Embryonic facial prominence (tissue), 1 donor: Measurements from ENCODE around the gene PNKP.

Experiments used
- DNase-seq: peaks from one replicate; pipeline ENCODE4 v3.0.0-alpha.2; 2016; ENCODE audit errors: extremely low spot score

The PNKP gene

DNA sequence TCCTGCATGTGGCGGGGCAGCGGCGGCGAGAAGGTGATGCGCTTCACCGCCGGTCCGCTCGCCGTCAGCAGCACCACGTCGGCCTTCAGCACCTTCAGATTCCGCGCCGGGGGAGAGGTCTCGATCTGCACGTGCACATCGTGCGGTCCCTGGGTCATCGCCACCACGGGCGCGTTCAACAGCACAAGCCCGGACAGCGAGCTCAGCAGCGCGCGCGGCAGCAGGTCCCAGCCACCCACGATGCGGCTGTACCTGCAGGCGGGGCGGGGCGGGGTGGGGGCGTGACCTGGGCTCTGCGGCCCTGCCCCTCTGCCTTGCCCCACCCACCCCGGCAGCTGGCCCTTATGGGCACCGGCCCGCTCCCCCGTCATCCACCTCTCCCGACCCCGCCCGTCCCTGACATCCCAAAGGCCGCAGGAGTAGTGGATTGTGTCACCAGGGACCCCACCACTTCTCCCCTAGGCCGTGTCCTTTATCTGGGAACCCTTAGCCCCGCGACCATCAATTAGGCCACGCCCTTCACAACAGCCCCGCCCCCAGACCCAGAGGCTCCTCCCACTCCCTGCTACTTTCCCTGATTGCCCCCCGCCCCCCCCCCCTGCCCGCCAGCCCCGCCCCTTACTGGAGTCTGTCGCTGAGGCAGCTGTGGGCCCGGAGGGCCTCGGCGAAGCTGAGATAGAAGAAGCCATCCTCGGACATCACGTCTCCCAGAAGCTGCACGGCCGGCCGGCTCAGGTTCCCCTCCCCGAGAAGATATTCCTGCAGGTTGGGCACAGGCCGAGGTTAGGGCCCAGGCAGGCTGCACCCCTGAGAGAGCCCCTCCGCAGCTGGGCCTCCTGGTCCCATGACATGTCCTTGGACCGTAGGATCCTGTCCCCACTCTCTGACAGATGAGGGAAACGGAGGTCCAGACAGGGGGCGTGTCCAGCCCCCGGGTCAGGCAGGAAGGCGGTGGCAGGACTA lies 23.3 kb upstream of the PNKP start:
- DNase-seq, result no peak

DNA sequence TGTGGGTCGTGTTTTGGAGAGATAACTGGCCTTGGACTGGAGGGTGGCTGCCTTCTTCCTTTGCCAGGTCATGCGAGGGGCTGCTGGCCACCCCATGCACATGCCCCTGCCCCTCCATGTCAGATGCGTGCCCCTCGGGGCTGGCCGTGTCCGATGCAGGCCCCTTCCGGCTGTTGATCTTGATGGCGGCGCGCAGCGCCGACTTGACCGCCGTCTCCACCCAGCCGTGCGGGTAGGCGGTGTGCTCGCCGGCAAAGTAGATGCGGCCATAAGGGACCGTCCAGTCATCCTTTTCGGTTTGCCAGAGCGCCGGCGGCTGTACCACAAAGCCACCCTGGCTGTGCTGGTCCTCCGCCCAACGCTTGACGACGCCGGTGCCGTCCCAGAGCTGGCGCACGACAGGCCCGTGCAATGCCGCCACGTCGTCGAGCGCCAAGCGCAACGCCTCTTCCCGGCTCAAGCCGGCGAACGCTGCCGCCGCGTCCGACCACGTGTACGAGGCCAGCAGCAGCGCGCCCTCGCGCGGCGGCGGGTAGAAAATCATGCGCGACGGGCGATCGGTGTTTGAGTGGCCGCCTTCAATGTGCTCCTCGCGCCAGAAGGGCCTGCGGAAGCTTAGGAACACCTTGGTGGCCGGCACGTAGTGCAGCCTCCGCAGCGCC lies 22.4 kb upstream of the PNKP start:
- no peak for DNase-seq

DNA sequence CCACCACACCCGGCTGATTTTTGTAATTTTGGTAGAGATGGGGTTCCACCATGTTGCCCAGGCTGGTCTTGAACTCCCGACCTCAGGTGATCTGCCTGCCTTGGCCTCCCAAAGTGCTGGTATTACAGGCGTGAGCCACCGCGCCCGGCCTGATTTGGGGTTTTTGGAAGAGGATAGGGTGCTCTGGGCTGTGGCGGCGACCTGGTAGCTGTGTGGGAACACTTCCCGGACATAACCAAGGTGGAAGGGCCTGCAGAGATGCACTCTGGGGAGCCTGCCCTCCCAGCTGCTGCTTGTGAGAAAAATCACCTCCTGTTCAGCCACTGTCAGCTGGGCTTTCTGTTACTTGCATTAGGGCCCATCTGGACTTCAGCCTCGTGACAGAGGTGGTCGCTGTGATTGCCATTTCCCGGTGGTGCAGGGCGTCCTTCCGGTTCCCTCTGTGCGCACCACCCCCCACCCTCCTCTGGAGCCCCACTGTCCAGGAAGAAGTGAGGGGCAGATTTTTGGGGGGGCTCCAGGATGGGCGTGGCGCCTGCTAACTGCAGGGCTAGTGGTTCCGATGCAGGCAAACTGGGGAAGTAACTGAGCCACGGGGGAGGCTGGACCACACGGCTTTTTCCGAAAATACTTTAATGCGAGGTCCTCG lies 21.8 kb upstream of the PNKP start:
- DNase-seq, result no peak

DNA sequence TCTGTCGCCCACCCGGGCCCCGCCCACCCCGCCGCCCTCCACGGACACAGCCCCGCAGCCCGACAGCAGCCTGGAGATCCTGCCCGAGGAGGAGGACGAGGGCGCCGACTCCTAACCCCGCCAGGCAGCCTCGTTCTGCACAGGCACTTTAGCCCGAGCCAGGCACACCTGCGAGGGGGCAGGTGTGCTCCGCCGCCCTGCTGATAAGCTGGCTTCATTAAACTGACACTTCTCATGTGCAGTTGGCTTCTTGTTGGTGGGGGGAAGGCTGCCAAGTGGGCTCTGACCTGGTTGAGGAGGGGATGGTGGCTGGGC lies 21.1 kb upstream of the PNKP start:
- no peak for DNase-seq

DNA sequence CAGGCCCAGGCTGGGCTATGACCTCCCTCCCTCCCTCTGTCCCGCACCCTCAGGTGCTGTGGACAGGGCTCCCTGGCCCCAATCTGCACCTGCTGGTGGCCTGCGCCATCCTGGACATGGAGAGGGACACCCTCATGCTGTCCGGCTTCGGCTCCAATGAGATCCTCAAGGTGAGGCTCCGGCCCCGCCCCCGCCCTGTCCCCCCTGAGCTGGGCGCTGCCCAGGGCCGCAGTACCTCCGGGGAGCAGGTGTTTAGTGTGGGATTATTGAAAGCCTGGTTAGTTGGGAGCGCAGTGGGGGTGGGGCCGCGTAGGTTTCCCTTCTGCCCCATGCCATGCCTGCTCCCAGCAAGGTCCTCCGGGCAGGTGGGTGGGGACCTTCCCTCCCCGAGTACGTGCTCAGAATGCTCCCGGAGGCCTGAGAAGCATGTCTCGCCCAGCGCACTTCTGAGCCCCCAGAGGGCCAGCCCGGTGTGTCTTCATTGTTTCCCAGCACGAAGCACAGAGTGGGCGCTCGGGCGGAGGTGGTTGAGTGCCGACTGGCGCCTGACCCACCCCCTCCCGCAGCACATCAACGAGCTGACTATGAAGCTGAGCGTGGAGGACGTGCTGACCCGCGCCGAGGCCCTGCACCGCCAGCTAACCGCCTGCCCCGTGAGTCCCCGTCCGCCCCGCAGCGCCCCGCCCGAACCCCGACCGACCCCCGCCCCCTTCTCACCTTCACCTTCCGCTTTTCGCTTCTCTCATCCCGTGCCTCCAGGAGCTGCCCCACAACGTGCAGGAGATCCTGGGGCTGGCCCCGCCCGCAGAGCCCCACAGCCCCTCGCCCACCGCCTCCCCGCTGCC lies 20.5 kb upstream of the PNKP start:
- DNase-seq, result no peak

DNA sequence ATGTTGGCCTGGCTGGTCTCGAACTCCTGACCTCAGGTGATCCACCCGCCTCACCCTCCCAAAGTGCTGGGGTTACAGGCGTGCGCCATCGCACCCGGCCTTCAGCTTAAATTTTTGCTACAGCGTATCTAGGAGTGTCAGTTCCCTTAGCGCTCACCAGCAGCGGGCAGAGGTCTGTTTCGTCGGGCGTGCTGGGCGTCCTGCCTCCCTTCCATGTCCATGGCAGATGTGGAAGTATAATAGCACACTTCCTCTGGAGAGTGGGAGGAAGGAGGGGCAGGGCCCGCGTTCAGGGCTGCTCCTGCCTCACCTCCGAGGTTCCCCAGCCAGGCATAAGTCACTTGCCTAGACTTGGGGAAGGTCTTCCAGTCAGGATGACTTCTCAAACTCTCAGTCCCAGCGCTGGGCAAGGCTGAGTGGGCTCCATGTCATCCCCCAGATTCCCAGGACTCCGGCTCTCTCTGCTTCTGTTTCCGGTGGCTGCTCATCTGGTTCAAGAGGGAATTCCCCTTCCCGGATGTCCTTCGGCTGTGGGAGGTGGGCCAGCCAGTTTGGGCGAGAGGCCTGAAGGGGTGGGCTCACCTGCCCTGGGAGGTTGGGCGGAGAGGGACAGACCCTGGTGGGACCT lies 19.8 kb upstream of the PNKP start:
- no peak for DNase-seq

DNA sequence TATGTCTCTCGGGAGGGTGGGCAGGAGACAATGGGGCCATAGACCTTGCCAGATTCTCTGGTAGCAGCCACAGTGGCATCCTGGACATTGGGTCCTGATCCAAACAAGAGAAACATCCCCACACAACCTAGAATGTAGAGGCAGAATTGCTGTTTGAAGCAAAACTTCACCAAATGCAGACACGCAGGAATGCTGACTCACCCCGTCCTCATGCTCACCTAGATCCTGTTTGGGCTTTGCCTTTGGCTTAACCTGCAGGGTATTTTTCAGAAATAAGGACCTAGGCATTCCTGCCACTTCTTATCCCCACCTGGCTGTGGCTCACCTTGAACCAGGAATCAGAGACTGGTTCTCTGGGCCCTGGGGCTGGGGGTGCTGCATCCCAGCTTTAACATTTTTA lies 17.4 kb upstream of the PNKP start:
- no peak for DNase-seq

DNA sequence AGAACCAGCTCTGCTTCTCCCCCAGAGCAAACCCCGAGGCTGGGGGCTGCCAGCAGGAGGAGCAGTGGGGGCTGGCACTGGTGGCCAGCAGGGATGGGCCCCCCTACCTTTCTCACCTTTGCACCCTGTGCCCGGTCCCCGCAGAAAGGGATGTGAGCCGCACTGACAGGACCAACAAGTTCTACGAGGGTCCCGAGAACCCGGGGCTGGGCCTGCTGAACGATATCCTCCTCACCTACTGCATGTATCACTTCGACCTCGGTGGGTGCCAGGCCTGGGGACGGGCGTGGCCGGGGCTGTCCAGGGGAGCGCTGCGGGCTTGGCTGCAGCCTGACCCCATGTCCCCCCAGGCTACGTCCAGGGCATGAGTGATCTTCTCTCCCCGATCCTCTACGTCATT lies 16.7 kb upstream of the PNKP start:
- no peak for DNase-seq

DNA sequence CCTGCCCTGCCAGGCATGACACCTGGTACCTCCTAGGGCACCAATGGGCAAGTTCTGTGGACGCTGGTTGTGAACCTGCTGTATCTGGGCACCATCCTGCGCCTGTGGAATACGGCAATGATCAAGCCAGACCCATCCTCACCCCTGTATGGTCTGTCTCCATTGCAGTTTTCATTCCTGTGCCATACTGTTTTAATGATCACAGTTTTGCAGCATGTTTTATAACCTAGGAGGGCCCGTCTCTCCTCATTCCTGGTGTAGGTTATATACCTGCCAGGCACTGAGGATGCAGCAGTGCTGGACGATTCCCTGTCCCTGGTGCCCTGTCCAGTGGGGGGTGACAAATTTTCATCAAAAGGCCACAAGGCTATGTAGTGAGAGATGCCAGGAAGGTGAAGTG lies 15.7 kb upstream of the PNKP start:
- no peak for DNase-seq

DNA sequence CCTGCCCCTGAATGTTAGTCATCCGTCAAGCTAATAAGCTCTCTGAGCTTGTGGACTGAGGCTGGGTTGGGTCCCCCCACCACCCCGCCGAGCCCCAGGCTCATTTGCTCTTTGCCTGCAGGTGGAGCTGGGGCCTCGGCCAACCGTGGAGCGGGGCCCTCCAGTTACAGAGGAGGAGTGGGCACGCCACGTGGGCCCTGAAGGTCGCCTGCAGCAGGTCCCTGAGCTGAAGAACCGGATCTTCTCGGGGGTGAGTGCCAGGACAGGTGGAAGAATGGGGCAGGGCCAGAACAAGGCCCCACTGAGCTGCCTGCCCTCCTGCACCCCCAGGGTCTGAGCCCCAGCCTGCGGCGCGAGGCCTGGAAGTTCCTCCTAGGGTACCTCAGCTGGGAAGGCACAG lies 15.3 kb upstream of the PNKP start:
- no peak for DNase-seq

DNA sequence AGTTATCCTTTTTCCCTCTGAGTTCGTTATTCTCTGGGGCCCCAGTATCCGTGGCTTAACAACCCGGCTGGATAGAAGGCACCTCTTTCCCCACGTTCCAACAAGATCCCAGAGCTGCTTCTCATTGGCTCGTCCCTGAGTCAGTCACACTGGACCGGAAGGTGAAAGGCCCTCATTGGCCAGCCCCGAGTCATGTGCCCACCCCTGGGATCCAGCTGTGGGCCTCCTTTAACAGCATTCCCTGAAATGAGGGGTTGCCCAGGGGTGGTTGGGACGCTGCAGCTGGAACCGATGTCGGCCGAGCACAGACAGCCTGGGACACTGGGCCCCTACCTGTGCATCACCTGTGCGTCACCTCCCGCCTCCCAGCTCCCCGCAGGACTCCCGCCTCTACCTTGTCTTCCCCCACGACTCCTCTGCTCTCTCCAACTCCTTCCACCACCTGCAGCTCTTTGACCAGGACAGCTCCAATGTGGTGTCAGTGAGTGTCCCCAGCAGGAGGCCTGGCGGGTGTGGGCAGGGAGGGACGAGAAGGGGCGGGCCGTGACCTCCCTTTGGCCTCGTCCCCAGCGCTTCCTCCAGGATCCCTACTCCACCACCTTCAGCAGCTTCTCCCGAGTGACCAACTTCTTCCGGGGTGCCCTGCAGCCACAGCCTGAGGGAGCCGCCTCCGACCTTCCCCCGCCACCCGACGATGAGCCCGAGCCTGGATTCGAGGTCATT lies 14.5 kb upstream of the PNKP start:
- no peak for DNase-seq

DNA sequence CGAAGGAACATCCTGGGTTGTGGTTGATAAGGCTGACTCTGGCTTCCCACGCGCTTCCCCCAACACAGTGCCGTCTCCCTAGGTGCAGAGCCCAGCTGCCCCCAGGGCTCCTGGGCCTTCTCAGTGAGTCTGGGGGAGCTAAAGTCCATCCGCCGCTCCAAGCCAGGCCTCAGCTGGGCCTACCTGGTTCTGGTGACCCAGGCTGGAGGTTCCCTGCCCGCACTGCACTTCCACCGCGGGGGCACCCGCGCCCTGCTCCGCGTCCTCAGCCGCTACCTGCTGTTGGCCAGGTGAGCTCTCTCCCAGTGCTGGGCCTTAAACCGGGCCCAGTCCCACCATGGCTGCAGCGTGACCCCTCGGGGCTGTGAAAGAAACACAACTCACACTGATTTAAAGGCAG lies 13.8 kb upstream of the PNKP start:
- no peak for DNase-seq

DNA sequence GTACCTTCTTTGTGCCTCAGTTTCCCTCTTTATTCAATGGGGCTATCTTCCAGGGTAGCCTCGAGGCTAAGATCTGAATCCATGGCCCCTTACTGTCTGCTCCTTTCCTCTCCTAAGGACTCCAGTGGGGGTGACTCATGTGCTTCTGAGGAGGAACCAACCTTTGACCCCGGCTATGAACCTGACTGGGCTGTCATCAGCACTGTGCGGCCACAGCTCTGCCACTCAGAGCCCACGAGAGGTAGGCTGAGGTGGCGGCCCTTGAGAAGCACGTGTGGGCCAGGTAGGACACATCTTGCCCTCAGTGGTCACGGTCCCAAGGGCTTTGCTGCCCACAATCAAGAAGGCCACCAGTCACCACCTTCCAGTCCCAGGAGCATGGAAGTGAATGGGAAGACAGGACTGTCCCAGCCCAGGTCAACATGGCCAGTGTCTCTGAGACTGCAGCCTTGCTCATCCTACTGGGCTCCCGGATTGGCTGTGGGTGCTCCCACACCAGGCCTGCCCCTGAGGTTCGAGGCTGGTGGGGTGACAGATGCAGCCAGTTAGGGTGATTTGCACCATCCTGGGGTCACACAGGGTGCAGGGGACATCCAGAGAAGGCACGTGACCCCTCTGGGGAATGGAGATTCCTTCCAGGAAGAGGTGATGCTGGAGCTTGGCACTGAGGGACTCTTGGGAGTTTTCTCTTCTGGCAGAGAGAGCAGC lies 12.9 kb upstream of the PNKP start:
- no peak for DNase-seq

DNA sequence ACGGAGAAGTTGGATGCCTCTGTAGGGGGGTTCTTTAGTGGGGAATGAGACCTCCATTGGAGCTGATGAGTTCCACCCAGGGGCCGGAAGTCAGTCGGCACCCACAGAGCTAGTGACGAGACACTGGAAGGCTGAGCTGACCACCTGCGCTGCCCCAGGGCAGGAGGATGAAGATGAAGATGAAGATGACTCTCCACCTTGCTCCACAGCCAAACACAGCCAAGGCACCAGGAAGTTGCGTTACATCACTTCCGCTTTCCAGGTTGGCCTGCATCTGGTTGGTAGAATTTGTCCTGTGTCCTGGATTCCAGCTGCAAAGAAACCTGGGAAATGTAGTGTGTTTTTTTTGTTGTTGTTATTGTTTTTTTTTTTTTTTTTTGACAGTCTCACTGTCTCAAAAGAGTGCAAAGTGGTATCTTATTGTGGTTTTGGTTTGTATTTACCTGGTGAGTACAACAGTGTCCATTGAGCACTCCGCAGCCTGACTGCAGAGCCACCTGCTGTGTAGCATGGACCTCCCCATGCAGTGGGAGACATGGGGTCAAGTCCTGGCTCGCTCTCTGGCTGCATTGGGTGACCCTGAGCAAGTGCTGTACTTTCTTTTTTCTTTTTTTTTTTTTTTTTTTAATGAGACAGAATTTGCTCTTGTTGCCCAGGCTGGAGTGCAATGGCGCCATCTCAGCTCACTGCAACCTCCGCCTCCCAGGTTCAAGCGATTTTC lies 12.0 kb upstream of the PNKP start:
- no peak for DNase-seq

DNA sequence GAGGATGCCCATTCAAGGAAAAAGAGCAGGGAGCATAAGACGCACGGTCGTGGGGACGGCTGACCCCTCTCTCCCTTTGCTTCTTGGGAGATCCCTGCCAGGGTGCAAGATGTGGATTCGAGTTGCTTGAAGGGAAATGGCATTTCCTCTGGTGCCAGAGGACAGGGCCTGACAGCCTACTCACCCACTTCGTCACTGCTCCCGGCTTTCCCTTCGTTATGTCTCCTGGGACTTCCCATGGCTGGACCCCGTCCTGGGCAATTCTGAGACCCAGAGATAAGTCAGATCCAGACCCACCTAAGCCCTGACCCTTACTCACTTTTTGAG lies 11.3 kb upstream of the PNKP start:
- no peak for DNase-seq

DNA sequence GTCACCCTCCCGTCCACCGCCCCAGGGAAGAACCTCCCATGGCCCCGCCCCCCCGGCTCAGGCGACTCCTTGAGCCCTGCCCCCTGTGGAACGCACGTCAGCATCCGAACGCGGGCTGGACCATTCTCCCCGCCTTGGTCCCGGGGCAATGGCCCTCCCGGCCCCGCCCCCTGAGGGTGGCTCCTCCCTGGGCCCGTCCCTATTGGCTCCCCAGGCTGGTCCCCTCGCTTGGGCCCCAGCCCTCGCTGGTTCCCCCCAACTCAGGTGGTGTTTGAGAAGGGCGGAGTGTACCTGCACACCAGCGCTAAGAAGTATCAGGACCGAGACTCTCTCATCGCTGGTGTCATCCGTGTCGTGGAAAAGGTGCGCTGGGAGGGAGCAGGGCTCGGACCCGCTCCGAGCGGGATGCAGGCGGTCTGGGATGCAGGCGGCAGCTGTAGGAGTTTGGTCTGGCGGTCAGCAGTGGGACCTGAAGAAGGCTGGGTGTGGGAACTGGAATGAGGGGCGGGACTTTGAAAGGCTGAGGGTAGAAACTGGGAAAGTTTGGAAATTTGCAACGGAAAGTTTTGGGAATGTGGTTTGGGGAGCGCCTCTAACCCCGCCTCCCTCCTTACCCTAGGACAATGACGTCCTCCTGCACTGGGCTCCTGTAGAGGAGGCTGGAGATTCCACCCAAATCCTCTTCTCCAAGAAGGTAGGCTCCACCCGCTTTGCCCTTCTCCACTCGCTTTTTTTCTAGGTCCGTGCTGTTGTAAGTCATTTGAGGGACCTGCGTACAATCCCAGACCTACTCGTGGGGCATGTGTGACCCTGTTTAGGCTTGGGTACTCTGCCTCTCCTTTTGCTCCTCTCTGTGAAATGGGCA lies 10.7 kb upstream of the PNKP start:
- peak; percentile 90 for DNase-seq

DNA sequence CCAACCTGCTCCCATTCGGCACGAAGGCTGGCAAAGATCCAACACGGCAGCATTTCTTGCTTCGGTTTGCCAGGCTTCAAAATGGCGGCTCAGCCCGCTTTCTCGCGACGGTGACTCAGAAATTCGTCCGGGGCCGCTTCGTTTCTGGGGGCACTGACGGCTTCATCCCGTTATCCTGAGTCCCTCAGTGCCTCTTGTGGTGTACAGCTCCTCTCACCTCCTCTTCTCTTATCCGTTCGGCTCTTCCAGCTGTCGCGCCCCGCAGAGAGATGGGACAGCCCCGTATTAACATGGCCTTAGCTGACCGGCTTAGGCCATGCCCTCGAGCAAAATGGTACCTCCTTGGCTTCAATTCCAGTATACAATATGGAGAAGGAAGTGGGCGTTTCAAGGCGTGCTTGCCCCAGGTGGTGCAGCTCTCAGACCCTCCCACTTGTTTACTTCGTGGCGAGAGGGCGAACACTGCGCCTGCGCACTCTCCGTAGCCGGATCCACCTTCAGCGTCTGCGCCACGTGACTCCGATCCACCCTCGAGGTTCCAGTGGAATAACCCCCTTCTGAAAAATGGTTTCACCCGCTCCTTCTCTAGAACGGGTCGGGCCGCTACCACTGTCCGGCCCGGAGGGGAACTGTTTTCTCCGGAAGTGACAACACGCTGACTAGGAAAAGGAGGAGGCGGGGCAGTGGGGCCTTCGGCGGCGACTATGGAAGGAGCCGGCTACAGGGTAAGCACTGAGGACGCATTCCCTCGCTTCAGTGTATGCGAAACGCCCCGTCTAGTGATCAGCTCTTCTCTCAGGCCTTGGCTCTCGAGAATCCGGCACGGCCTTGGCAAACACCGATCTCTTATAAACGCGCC lies 9.9 kb upstream of the PNKP start, which contains the start of the genes AKT1S1 and TBC1D17:
AKT1S1 (minus strand) TSS at position 336 of the 859 bp plus-strand sequence. CDS start 4,060 bp downstream, outside the sequence.
TBC1D17 (plus strand) TSS at position 683 of the 859 bp plus-strand sequence; CDS start at position 705, 22 bp downstream.
- DNase-seq, result peak; percentile 100
